NT2/D1 (cell line): Measurements from ENCODE around the gene MGAT5B.

Source experiments
- SUZ12 ChIP-seq: IDR thresholded peaks from 2 replicates; pipeline ENCODE4 v1.6.1; 2011; ENCODE audit not compliant: insufficient read length, insufficient read depth; ENCODE audit errors: extremely low read depth
- ZNF274 ChIP-seq: IDR thresholded peaks from 2 replicates; pipeline ENCODE4 v1.6.1; 2011; ENCODE audit warnings: mild to moderate bottlenecking, low read depth, low read length

DNA sequence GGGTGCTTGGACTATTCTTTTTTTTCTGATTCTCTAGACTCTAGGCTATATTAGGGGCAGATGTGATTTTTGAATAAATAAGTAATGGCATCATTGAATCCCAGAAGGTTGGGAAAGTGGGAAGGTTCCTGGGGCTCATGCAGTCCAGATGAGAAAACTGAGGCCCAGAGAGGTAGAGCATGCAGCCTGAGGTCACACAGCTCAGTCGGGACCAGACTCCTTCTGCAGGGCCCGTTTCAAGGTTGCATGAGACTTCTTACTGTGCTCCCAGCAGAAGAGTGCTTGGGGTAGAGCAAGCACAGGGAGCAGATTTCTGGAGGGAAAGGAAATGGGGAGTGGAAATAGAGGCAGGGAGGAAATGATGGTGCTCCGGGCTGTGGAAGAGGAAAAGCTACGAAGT, 59.8 kb downstream of the MGAT5B start:
- TF ChIP-seq SUZ12 (no peak), ZNF274 (no peak)
